Right forelimb (tissue), 1 donor: ENCODE measurements around the gene PKP1.

Source experiments
- DNase-seq: peaks from one replicate; pipeline ENCODE4 v3.0.0-alpha.2; 2018

PKP1 gene

DNA sequence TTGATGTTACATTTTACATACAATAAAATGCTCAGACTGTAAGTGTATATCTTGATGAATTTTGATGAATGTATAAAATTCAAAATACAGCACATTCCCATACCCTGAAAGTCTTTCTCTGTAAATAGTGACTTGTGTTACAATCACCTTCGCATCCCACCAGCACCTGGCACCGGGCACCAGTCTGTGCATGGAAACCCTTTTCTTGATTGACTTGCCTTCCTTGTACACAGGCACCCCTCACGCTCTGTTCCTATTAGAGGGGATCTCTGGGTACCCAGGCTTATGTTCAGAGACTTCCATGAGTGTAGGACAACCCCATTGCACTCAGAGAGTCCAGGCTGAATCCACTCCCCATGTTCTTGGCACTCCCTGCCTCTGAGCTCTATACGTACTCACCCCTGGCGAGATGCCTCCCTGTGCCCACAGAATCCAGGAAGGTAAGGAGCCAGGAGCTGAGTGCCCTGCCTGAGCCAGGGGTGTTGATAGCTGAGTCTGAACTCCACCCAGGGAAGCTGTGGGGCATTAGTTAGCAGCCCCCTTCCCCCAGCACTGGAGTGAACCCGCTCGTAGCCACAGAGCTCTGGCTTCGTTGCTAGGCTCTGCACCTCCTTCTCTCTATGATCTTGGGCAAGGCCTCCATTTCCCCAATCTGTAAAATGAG, 22.5 kb upstream of the PKP1 start:
- no peak for DNase-seq

DNA sequence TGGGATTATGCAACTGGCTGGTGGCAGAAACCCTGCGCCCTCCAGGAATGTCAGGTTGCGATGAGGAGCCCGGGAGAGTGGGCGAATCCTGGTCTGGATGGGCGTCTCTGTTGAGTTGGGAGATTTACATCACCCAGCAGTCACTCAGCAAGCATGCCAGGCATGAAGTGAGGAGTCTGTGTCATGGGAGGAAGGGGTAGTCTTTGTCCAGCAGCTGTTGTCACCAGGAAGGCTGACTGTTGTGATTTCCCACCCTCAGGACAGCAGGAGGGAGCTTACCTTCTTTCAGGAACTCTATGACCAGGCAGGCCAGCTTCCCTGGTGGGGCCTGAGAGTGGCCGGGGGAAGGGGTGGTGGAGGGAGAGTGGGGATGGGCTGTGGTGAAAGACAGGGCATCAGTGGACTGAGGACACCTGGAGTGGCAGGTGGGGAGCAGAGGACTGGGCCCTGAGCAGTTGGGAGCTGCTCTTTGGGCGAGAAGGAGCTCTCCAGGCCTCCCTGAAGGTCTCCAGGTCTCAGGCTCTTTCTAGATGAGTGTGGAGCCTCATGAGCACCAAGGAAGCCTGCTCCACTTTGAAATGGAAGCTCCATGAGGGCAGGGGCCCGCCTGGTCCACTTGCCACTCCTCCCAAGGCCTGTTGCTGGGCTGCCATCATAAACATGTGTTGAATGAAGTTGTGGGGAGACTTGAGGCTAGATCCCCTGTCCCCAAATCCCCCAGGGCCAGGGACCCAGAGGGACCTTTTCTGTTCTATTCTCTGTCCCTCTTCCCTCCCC, 21.3 kb upstream of the PKP1 start:
- no peak for DNase-seq

DNA sequence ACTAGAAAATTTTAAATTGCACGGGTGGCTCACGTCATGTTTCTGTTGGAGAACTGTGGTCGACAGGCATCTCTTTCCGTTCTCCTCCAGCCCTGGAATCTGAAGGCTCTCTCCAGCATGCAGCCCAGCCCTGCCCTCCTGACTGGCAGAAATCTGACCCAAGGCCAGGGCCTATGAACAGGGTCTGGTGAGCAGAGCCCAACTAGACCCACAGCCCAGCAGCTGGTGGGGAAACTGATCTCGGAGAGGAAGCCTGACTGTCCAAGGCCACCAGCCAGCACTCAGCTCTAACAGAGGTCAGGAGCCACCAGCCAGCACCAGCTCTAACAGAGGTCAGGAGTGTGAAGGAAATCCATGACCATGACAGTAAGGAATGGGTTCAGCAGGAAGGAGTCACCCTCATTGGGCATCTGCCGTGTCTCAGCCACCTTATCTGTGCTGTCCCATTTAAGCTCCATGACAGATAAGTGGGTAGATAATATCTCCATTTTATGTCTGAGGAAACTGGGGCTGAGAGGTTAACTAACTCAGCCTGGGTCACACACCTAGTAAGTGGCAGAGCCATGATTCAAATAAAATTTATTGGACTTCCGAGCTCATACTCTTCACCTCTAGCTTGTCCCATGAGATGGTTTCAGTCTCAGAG, 20.2 kb upstream of the PKP1 start:
- DNase-seq, result no peak

DNA sequence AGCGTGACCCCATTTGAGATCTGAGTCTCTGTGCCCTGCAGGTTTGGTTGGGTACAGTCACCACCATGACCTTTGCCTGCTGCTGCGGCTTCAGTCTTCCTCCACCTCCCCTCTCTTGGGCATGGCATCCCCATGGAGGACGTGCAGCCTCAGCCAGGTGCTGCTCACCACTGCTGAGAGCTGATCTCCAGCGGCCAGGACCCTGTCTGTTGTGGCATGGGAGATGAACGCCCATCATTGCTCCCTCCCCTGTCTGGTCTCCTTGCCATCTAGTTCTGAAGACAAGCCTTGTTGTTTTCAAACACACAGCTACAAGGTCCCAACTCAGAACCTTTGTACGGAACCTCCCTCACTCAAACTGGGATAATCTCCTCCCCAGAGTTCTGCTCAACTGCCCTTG, 19.2 kb upstream of the PKP1 start:
- no peak for DNase-seq

DNA sequence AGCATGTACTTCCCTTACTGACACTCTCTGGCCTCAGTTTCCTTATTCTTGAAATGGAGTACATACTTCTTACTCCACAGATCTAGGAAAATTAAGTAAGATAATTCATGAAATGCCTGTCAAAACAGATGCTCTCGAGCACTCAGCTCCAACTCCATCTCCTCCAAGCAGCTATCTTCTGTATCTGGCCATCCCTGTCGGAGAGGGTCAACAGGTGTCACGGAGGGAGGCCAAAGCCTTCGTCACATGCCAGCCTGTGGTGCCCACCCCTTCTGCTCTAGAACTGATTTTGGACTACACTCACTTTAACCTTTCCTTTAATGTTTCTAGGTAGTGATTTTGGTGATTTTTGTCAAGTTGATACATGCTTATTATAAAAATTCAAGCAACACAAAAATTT, 18.8 kb upstream of the PKP1 start:
- DNase-seq, result no peak

DNA sequence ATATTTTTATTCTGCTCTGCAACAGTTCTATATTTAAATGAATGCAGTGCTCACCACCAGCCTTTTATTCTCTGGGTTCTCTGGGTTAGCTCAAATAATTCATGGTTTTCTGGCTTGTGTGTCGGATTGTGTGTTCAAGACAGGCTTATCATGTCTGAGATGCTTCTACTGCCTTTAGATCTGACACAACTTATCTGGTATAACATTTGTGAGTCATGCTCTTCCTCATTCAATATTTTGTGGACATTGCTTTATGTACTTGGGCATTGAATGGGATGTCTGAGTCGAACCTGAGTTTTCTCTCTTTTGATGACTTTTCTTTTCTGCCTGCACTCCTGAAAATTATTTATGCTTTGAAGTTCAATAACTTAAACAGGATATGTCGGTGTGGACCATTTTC, 17.6 kb upstream of the PKP1 start:
- DNase-seq, result no peak

DNA sequence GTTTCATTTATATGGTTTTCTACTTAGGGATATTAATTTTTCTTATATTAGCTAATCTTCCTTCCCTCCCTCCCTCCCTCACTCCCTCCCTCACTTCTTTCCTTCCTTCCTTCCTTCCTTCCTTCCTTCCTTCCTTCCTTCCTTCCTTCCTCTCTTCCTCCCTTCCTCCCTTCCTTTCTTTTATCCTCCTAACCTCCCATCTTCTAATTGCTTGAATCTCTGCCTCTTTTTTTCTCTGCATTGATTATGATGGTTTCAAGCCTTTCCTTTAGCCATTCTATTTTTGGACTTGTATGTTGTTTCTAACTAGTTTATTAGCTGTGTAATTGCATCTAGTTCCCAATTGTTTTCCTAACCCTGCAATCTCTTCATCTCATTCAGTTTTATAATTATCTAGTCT, 17.0 kb upstream of the PKP1 start:
- no peak for DNase-seq

DNA sequence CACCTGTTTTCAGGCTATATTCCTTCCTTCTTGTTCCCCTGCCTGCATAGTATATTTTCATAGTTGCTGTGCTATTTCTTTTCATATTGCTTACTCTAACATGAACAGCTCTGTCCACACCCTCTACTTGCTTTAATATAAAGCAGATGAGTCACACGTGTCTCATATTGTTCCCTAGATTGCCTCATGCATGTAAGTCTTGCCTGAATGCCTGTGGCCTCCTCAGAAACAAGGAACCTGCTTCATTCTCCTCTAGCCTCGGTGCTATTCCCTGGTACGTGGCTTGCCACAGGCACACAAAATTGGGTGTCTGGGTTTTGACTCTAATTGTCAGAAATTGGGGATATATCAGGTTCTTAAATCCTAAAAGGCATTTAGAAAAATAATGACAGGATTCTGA, 16.5 kb upstream of the PKP1 start:
- no peak for DNase-seq

DNA sequence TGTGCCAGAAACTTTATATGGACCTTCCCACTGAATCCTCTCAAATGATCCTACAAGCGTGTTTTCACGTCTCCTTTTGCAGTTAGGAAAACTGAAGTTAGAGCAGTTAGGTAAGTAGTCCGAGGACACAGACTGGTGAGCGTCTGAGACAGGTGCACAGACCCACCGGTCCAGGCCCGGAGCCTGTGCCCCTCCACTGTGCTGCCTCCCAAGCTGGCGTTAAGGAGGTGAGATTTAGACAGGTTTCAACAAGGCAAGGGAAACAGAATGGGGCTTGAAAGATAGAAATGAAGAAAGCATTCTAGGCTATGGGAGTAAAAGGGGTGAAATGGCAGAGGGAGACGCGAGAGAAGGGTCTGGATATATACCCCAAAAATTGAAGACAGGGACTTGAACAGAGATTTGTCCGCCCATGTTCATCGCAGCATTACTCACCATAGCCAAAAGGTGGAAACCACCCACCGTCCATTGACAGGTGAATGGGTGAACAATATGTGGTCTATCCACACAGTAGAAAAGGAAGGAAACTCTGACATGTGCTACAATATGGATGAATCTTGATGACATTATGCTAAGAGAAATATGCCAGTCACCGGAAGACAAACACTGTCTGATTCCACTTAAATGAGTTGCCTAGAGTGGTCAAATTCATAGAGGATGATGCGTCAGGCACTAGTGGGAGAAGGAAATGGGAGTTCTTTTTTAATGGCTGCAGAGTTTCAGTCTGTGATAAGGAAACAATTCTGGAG, 15.7 kb upstream of the PKP1 start:
- no peak for DNase-seq

DNA sequence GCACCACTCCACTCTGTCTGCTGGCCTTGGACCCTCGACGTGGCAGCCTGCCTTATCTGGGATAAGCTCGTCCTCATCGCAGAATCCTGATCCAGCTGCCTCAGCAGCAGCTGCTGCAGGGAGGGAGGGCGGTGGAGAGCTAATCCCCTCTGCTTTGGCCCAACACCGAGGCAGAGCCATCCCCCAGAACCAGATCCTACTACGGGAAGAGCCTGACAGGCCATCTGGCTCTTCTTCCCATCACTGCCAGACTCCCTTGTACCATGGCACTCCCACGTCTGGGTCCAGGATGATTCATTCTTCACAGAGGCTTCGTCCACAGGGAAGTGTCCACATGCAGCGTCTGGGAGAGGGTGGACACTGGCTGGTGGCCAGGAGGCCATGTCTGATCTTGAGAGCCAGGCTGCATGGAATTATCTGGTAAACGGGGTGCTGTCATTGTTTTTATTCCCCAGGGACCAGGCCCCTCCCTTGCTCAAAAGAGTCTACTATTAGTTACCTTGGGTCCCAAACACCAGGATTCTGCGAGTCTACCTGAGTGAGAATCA, 14.6 kb upstream of the PKP1 start:
- peak; percentile 73 for DNase-seq

DNA sequence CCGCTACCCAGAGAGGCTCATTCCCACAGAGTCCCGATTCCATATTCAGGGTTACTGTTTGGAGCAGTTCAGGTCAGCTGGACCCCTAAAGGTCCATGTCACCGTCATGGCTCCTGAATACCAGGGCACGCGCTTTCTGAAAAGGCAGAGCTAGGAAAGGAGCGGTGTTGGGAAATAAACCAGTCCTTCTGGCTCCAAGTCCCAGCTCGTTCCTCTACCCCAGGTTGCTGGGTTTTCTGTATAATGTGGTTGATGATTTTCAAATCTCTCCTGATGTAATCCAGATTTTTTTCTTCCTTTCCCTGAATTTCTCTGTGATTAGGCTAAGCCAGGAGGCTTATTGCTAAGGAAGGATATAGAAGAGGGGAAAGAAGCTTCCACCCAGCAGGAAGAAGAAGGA, 14.0 kb upstream of the PKP1 start:
- DNase-seq, result no peak

DNA sequence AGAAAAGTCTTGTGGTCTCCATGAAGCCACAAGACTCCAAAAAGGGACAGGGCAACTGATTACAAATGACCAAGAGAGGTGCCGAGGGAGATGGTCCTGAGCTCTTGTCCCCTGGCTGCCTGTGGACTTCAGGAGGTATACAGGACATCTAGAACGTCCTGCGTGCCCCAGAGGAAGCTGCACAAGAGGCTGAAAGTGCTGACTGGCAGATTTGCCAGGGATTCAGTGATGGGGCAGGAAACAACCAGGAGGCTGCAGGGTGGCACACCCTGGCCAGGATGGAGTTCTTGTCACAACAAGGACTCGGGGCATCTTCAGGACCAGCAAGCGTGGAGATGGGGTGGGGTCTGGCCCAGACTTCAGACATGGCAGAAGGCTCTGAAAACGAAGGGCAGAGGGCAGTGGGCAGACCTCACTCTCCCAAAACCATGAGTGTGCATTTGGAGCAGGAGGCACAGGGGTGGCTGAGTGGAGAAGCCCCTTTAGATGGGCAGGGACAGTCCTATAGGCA, 13.4 kb upstream of the PKP1 start:
- no peak for DNase-seq

DNA sequence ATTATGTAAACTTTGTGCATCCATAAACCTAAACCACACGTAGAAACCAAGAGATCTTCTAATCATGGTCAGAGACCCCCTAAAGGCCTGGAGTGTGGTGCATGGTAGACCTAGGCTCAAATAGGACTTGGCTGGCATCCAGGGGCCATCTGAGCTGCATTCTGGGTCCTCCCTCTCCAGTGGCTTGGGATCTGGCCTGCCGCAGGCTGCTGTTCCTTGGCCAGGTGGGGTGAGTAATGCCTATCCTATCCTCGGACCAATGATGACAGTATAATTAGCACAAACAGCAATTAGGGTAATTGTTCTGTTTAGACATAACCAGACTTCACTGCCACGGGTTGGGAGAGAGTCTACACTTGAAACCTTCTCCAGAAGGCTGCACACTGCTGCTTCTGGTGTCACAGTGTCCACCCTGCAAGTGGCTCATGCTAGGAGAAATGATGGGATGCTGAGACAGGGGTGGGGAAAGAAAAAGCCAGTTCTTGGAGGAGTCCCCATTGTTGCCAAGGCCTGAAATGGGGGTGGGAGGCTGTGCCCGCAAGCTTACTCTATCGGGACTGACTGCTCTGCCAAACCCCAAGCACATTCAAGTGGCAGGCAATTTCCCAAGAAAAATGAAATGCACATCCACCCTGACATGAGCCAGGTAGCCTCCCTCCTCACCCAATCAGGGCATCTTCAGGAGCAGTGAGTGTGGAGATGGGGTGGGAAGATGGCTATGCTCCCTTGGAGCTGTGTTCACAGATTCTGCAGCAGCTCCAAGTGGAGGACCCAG, 12.5 kb upstream of the PKP1 start:
- peak; percentile 27 for DNase-seq

DNA sequence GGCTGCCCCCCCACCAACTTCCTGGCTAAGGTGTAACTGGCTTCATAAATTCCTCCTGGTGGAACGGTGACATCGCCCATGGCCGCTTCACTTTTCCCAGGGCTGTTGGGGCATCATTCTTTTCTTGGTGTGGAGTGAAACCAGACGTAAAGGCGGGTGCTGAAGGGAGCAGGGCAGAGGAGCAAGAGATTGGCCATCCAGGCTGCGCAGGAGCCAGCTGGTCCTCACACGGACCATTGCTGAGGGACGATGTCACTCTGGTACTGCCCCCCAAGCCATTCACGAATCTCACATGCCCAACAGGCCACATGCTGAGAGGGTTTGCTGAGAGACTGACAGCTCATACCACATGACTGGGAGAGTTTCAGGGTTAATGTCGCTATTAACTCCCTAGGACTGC, 10.5 kb upstream of the PKP1 start:
- DNase-seq, result no peak

DNA sequence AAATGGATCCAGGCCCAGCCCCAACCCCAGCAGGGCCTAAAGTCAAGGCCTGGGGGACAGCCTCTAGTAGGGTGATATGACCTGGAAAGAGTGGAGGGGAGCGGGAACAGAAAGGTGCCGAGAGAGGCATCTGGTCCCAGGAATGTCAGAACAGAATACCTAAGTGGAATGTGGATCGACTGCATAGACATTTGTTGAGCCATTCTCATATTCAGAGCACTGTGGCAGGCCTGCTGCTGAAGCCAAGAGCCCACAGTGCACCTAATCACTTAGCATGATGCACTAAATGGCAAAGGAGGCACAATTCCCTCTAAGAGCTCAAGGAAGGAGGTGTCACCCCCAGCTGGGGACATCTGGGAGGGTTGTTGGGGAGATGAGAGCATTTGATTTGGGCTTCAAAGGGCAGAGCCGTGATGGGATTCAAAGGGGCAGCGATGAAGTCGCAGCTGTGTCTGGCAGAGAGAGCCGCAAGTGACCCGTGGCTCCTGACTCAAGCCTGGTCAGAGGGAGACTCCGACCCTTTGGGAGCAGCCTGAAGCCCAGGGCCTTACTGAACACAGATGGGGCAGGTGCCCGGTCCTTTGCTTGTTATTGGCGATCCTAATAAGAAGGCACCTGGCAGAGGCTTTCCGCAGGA, 8.6 kb upstream of the PKP1 start:
- no peak for DNase-seq

DNA sequence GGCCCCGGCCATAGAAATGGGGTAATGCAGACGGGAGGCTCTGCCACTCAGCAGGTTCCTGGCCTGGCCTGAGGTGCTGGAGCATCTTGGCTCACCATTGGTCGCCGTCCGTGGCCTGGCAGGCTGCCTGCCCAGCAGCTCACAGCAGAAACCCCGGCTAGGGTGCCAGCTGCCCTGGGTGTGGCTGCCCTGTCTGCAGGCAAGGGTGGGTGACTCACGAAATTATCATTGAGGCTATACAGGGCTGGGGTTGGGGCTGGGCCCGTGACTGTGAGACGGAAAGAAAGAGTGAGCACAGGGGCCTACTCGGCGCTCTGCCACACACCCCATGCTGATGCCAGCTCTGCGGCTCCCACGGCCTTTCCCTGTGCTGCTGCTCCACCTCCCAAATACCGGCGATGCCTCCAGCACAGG, 8.0 kb upstream of the PKP1 start:
- DNase-seq, result peak; percentile 61

DNA sequence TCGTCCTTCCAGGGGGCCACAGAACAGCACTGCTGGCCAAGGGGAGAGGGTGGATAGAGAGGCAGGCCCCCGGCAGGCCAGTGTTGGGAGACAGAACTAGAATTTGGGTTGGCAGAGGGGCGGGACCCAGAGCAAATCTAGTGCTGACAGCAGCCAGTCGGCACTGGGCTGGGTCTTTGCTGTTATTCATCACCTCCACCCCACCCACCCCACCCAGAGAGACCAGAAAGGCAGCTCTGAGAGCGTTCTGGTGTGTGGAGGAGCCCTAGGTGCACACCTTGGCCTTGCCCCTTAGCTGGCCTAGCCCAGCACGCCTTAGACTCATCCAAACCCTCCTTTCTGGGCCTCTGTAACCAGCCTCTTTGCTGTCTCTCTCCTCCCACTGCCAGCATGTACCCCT, 6.4 kb upstream of the PKP1 start:
- DNase-seq, result no peak

DNA sequence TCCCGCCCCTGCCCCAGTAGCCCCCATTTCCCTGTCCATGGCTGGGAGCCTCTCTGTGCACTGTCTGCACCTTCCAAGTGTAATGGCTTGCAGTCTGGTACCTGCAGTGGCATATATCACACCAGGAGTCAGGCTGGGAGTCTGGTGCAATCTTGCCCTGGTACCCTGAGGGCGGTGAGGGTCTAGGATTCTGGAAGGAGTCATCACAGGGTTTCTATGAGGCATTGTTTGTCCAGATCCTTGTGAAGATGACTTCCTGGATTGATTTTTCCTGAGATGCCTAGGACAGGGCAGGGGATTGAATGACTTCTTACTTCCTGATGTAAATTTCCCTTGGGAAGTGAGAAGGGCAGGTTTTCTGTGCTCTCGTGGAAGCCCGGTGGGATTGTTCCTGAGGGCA, 5.9 kb upstream of the PKP1 start:
- DNase-seq, result no peak

DNA sequence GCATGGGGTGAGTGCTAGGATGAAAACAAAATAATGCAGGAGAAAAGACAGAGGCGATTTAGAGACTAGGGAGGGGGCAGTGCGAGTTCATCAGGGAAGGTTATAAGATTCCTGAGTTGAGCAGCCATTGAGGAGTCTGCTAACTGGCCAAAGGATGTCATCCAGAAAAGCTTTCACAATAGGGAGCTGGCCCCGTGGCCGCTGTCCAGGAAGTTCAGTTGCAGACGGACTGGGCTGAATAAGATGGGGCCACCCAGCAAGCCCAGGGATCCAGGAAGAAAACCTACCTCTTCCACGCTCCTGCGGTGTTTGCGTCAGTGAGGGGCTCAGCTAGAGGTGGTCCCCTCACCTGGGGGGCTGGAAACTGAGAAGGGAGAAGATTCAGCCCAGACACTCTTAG, 4.0 kb upstream of the PKP1 start:
- DNase-seq, result no peak

DNA sequence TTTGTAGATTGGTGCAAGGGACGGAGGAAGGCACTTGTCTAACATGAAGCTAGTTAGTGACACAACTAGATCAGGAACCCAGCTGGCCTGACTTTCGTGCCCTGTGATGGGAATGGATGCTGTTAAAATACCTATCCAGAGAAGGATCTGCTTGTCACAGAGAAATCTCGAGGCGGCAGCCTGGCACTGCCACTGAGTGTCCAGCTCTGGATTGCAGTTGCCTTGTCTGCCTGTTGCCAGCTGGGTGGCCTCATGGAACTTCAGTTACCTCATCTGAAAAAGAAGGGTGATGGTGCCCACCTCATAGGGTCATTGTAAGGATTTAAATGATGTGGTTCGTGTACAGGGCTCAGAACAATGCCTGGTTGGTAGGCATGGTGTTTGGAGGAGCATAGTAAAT, 2.4 kb upstream of the PKP1 start:
- DNase-seq, result no peak

DNA sequence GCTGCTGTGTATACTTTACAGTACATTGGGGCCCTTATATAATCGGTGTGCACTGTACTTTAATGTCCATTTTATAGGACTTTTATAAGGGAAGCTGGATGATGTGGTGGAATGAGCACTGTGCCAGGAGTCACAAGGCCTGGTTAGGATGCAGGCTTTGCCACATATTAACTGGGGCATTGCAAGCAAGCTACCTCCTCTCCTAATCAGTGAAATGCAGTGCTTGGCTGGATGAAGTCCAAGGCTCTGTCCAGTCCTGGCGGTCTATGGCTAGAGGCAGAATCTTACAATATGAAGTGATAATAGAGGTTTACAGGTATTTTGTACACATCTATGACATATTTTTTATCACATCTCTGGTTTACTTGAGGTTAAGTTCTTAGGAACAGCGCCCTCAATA, 1.7 kb upstream of the PKP1 start:
- no peak for DNase-seq

DNA sequence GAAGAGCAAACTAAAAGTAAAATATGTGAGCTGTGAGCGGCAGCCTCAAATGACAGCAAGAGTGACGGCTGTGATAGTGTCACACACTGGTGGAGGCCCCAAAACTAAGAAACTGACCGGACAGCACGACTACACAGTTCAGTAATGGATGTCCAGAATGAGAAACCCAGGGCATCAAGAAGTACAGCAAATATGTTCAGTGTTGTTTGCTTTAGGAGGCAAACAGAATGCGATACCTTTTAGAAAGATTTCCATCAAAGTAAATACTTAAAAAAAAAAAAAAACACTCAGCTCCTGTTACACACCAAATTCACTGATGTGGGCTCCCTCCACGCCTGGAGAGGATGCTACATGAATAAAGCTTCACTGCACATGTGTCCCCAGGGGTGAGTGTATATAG, 1.1 kb upstream of the PKP1 start:
- DNase-seq, result no peak
